Measurements from ENCODE around the gene WDR77.
A peak's percentile ranks its signal among the peaks of the same experiment; 100 is the strongest.

Gene WDR77

DNA sequence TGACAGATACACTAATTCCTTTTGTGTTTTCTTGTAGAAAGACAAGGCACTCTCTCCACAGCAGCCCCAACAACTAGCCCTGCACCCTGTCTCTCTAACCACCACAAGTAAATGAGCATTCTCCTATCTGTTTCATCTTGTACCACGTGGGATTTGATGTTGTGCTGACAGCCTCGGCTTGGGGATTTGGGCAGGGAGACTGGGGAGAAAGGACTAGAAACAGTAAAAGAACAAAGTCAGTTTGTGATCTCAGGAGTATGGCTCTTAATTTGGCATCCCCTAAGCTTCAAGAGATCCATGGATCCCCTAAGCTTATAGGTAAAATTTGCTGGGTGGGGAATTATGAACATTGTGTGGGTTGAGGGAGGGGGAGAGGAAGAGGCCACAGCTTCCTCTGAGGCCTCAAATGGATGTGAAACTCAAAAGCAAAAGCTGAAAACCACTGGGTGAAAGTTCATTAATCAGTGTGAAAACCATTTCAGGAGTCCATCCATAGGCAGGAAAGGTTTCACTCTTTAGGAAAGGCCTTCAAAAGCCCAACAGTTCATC, 27.8 kb upstream of the WDR77 start:
- no peak overlapping the region for H3K4me3 ChIP-seq
- TF ChIP-seq, protein P1, sequence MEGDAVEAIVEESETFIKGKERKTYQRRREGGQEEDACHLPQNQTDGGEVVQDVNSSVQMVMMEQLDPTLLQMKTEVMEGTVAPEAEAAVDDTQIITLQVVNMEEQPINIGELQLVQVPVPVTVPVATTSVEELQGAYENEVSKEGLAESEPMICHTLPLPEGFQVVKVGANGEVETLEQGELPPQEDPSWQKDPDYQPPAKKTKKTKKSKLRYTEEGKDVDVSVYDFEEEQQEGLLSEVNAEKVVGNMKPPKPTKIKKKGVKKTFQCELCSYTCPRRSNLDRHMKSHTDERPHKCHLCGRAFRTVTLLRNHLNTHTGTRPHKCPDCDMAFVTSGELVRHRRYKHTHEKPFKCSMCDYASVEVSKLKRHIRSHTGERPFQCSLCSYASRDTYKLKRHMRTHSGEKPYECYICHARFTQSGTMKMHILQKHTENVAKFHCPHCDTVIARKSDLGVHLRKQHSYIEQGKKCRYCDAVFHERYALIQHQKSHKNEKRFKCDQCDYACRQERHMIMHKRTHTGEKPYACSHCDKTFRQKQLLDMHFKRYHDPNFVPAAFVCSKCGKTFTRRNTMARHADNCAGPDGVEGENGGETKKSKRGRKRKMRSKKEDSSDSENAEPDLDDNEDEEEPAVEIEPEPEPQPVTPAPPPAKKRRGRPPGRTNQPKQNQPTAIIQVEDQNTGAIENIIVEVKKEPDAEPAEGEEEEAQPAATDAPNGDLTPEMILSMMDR (IDR thresholded peaks at IDR 0.05): no peak
- peak overlapping the region in 1 of 2 donors; percentile 69 for H3K27ac ChIP-seq
- DNase-seq (ENCODE audit: low spot score): no peak

DNA sequence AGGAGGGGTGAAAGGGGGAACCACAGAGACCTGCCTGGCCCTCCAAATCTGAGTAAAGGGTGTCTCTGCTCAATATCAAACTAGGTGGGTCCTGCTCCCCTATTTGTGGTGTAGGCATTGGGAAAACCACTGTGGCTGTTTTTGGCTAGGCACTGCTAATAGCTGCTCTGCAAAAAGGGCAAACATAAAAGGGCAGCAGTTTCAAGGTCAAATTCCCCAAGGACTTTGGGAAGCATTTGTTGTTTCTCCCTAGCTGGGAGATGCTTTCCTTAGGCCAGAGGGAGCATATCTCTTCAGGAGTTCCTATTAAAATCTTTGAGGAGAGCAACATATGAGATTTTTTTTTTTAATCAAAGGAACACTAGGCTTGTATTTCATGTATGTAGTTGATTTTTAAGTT, 27.2 kb upstream of the WDR77 start:
- Histone ChIP-seq H3K27ac (peak overlapping the region in 1 of 2 donors; percentile 55), H3K4me3 (peak overlapping the region; percentile 9)
- TF ChIP-seq, protein P1 (IDR thresholded peaks at IDR 0.05): no peak
- DNase-seq (ENCODE audit: low spot score): no peak

DNA sequence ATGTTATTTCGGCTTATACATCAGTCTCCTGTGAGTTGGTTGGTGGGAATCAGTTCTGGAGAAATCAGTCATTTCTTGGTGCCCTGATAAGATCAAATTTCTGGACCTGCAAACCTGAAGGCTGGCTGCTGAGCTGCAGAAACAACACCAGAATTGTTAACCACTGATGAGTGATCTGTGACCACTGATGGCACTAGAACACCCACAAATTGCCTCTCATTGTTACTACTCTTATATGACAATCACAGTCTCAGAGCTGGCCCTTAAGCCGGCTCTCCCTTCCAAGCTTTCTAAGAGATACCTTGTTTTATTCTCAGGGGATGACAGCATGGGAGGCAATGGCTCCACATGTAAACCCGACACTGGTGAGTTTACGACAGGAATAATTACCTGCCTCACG, 26.6 kb upstream of the WDR77 start:
- TF ChIP-seq, protein P1 (IDR thresholded peaks at IDR 0.05): no peak
- DNase-seq (ENCODE audit: low spot score): no peak
- H3K27ac ChIP-seq: peak overlapping the region in 1 of 2 donors; percentile 55
- peak overlapping the region; percentile 9 for H3K4me3 ChIP-seq

DNA sequence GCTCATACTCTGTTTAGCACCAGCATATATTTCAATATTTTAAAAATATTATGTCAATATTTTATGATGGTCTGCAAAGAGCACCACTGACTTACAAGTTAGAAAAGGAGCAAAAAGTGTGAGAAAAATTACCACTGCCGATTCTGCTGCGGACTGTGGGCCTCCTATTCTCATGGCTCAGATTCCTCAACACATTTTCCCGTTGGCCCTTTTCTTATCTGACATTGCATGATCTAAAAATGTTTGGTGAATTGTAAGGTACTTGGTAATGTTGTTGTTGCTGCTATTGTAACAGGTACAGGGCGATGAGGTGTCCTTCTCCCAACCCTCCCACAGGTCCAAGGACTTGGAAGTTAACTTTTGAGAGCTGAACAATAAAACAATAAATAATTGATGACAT, 25.5 kb upstream of the WDR77 start:
- Histone ChIP-seq H3K27ac (peak overlapping the region; percentile 12 to 39), H3K4me3 (peak overlapping the region; percentile 53)
- DNase-seq (ENCODE audit: low spot score): no peak
- TF ChIP-seq, protein P1 (IDR thresholded peaks at IDR 0.05): no peak

DNA sequence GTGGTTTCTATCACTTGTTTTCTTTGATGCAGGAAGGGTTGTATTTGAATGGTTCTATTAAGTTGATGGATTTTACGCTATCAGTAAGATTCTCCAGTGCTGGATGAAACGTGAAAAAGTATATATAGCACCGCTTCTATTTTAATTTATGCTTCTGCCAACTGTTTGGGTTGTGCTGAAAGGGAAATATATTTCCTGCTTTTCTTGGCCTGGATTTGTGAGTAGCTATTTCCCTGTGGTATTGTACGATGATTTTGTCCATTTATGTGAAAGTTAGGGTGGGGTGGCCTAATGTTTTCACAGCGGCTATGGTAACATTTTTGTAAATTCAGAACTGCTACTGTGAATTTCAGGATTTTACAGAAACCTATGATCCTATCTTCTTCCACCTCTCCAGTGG, 25.1 kb upstream of the WDR77 start:
- peak overlapping the region; percentile 12 to 39 for H3K27ac ChIP-seq
- DNase-seq (ENCODE audit: low spot score): no peak
- peak overlapping the region; percentile 53 for H3K4me3 ChIP-seq
- TF ChIP-seq, protein P1 (IDR thresholded peaks at IDR 0.05): no peak

DNA sequence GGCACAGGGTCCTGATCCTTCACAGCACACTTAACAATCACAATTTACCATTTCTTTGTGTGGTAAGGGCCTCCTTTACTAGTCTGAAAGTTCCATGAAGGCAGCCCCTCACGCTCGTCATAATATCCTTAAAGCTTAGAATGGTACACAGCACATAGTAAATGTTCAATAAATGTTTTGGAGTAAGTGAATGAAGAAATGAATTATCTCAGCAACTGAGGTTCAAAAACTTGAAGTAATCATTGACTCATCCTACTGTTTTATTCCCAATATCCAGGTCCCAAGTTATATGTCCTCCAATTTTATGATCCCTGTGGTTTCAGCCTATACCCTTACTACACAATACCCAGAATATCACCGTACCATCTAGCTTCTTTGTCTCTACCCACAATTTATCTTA, 22.5 kb upstream of the WDR77 start:
- no peak overlapping the region for H3K4me3 ChIP-seq
- no peak for DNase-seq (ENCODE audit: low spot score)
- TF ChIP-seq, protein P1 (IDR thresholded peaks at IDR 0.05): no peak
- peak overlapping the region in 1 of 2 donors; percentile 48 for H3K27ac ChIP-seq

DNA sequence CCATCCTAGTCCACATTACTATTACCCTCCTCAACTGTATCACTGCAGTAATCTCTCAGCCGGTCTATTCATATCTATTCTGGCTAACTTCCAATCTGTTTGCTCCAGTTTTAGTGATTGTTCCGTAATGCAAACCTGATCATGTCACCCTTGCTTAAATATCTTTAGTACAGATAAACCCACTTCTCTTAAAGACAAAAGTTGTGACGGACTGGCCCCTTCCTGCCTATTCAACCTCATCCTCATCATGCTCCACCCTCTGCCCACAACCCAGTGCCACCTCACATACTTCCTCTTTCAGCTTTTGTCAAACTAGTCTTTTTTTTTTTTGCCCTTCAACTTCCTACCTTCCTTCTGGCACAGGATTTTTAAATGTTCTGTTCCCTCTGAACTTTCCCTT, 22.0 kb upstream of the WDR77 start:
- H3K4me3 ChIP-seq: no peak overlapping the region
- no peak for DNase-seq (ENCODE audit: low spot score)
- H3K27ac ChIP-seq: peak overlapping the region in 1 of 2 donors; percentile 14
- TF ChIP-seq, protein P1 (IDR thresholded peaks at IDR 0.05): no peak
